Testis (tissue), 3 donors: ENCODE measurements around the gene TMEM267. TPM values are rescaled to one million over a fixed set of nuclear protein-coding genes. Genes with fewer than 3 reads are reported as not detected.
"Not testable (repeated sequence)": the region's sequence is repeated elsewhere in the genome, so short reads cannot be mapped to it uniquely, and the experiment has no call there.

Experiments
- DNase-seq: peaks from one replicate; pipeline ENCODE4 v3.0.0-alpha.2; 2019
- H3K27ac ChIP-seq, 2 donors: fragments of 200-600 bp; sonication (generic); one replicate each; pipeline ENCODE4 v1.5.1; 2019
- H3K27me3 ChIP-seq: fragments of 200-600 bp; sonication (generic); one replicate; pipeline ENCODE4 v1.5.1; 2019
- H3K36me3 ChIP-seq: fragments of 200-600 bp; sonication (generic); one replicate; pipeline ENCODE4 v1.5.1; 2017; ENCODE audit warnings: low read depth; ENCODE audit errors: missing control alignments
- H3K4me1 ChIP-seq: fragments of 200-600 bp; sonication (generic); one replicate; pipeline ENCODE4 v1.5.1; 2019
- H3K4me3 ChIP-seq, 2 donors: fragments of 200-600 bp; sonication (generic); one replicate each; pipeline ENCODE4 v1.5.1; 2017 to 2019
- H3K9me3 ChIP-seq: fragments of 200-600 bp; sonication (generic); one replicate; pipeline ENCODE4 v1.5.1; 2017
- CTCF ChIP-seq, 3 experiments: fragments of 450-650 bp in 2 of 3; fragments of 200-600 bp in 1 of 3; sonication (generic) in 1 of 3; IDR thresholded peaks; one replicate each; pipeline ENCODE4 v1.5.1; 2016 to 2019; ENCODE audit warnings: antibody characterized with exemption in 3 of 3, mild to moderate bottlenecking in 2 of 3, moderate library complexity in 1 of 3
- POLR2A ChIP-seq: fragments of 450-650 bp; IDR thresholded peaks from one replicate; pipeline ENCODE4 v1.6.1; 2017; ENCODE audit warnings: antibody characterized with exemption, mild to moderate bottlenecking, moderate library complexity
- WGBS, 2 donors: methylation state at CpG; one replicate each; pipeline ENCODE4 v1.1.5; 2018; 5-methylcytosine and 5-hydroxymethylcytosine counted together
- intact Hi-C: fragments of 100-400 bp; cut with DNase I; formaldehyde crosslinking; loops from one replicate; pipeline ENCODE4 v1.15.1; 2023; ENCODE audit warnings: low total_unique reads
- polyA plus RNA-seq: library from polyadenylated mRNA; stranded (reverse); fragments of 350-450 nt; fragmentation: Illumina TruSeq; extraction: RNeasy Lipid Tissue Mini Kit (QIAGEN cat#74804); gene quantifications from one replicate; pipeline ENCODE4 v1.2.3, GENCODE V29; 2014; ENCODE audit warnings: low read depth, low replicate concordance; ENCODE audit not compliant: insufficient read depth
- total RNA-seq, 2 donors: library from RNA; depleted of rRNA; stranded (reverse); fragments of >200 nt; gene quantifications; one replicate each; pipeline ENCODE4 v1.2.3, GENCODE V29; 2016

Gene TMEM267
- total and polyA plus RNA-seq, 3 donors from 2014 or later, result 8.1 to 21.0 (median 8.3) TPM

DNA sequence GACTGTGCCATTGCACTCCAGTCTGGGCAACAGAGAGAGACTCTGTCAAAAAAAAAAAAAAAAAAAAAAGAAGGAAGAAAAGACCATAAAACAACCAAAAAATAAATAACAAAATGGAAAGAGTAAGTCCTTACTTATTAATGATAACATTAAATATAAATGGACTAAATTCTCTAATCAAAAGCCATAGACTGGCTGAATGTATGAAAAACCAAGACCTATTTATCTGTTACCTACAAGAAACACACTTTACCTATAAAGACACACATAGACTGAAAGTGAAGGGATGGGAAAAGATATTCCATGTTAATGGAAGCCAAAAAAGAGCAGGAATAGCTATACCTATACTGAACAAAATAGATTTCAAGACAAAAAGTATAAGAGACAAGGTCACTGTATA is 16.6 kb downstream of the TMEM267 start:
- H3K27ac ChIP-seq, result no peak overlapping the region
- intact Hi-C loops, result no loop called here
- TF ChIP-seq POLR2A (no peak), CTCF (IDR thresholded peaks at IDR 0.05) (no peak)
- no peaks in the 10 kb centered on the region for H3K4me1 ChIP-seq
- H3K4me3 ChIP-seq, result no peak overlapping the region
- no peaks in the 10 kb centered on the region for H3K9me3 ChIP-seq
- H3K27me3 ChIP-seq, result no peaks in the 10 kb centered on the region
- no peak for DNase-seq
- H3K36me3 ChIP-seq, result no peaks in the 10 kb centered on the region

GRCh38 chr5:43465455-43465854 is 18.2 kb downstream of the TMEM267 start:
- H3K4me3 ChIP-seq, H3K4me1 ChIP-seq, intact Hi-C loops, H3K9me3 ChIP-seq, DNase-seq, H3K36me3 ChIP-seq, H3K27me3 ChIP-seq, H3K27ac ChIP-seq: not testable (repeated sequence)
- 98% methylated on average over 3 of the region's 3 CpGs for WGBS, 2 donors

DNA sequence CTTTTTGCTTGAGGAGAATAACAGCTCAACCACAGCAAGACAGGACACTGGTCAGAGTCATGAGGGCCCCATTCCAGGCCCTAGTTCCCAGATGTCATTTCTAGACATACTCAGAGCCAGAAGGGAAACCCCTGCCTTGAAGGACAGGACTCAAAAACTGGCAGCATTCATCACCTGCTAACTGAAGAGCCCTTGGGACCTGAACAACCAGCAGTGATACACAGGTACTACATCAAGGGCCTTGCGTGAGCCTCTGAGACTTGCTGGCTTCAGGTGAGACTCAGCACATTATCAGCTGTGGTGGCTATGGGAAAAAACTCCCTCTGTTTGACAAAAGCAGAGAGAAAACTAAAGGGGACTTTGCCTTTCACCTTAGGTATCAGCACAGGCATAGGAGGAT is 22.6 kb downstream of the TMEM267 start:
- TF ChIP-seq POLR2A, result no peak
- no peak for TF ChIP-seq CTCF (IDR thresholded peaks at IDR 0.05)
- 100% methylated on average over 1 of the region's 1 CpG for WGBS, 2 donors
- no peaks in the 10 kb centered on the region for H3K9me3 ChIP-seq
- no peak overlapping the region for H3K27ac ChIP-seq
- H3K36me3 ChIP-seq, result no peaks in the 10 kb centered on the region
- H3K4me1 ChIP-seq, result no peaks in the 10 kb centered on the region
- no peaks in the 10 kb centered on the region for H3K27me3 ChIP-seq
- no peak for DNase-seq
- intact Hi-C loops, result no loop called here
- no peak overlapping the region for H3K4me3 ChIP-seq

DNA sequence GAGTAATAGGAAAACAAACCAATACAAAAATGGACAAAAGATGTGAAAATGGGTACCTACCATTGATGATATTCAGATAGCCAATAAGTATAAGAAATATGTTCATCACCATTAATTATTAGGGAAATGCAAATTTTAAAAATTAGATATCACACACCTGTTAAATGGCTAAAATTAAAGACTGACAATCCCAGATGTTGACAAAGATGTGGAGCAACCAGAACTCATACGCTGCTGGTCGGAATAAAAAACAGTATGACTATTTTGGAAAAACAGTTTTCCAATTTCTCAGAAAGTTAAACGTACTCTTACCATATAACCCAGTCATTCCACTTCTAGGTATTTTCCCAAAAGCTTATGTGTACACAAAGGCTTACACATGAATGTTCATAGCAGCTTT is 27.1 kb downstream of the TMEM267 start:
- DNase-seq, result no peak
- Histone ChIP-seq H3K9me3 (no peaks in the 10 kb centered on the region), H3K36me3 (no peaks in the 10 kb centered on the region), H3K27me3 (no peaks in the 10 kb centered on the region), H3K4me1 (no peaks in the 10 kb centered on the region), H3K27ac (no peak overlapping the region), H3K4me3 (no peak overlapping the region)
- 95 to 97% methylated on average over 3 of the region's 3 CpGs for WGBS, 2 donors
- TF ChIP-seq CTCF (IDR thresholded peaks at IDR 0.05) (no peak), POLR2A (no peak)
- intact Hi-C loops, result no loop called here

DNA sequence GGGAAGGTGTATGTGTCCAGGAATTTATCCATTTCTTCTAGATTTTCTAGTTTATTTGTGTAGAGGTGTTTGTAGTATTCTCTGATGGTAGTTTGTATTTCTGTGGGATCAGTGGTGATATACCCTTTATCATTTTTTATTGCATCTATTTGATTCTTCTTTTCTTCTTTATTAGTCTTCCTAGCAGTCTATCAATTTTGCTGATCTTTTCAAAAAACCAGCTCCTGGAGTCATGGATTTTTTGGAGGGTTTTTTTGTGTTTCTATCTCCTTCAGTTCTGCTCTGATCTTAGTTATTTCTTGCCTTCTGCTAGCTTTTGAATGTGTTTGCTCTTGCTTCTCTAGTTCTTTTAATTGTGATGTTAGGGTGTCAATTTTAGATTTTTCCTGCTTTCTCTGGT is 42.1 kb downstream of the TMEM267 start:
- H3K4me1 ChIP-seq, H3K4me3 ChIP-seq, H3K9me3 ChIP-seq, H3K36me3 ChIP-seq, intact Hi-C loops, DNase-seq, H3K27me3 ChIP-seq, H3K27ac ChIP-seq: not testable (repeated sequence)

DNA sequence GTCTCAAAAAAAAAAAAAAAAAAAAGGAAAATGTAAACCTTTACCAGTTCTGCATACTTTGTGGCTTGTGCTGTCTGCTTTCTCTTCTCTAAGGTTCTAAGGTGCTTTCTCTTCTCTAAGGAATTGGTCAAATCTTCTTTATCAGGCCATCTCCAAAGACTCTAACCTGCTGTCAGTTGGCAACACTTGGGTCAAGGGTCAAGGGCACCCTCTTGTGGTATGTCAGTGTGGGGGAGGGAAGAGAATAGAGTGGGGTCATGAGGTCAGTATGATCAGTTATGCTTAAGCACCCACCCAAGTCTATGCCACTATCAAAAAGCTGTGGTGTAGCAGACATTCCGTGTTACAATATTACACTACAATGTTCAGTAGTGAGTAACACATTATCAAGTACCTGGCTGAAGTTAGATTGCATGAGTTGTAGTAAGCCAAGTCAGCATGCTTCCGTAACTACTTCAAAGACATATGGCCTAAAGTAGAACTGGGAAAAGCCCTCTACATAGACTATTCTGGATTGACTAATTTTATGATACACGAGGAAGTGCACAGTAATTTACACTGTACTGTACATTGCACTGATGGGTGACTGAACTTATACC is 46.5 kb downstream of the TMEM267 start:
- no peak for DNase-seq
- Histone ChIP-seq H3K27ac (no peak overlapping the region), H3K4me1 (no peaks in the 10 kb centered on the region), H3K4me3 (no peak overlapping the region), H3K27me3 (no peaks in the 10 kb centered on the region), H3K9me3 (no peaks in the 10 kb centered on the region), H3K36me3 (no peaks in the 10 kb centered on the region)
- intact Hi-C loops, result no loop called here
- TF ChIP-seq CTCF (IDR thresholded peaks at IDR 0.05) (no peak), POLR2A (no peak)
- 93 to 98% methylated on average over 3 of the region's 3 CpGs for WGBS, 2 donors
